Mucosa of descending colon (tissue), 3 donors: Measurements from ENCODE around the gene ABCG4. TPM values are rescaled to one million over a fixed set of nuclear protein-coding genes. Genes with fewer than 3 reads are reported as not detected.
"Not testable (repeated sequence)": the region's sequence is repeated elsewhere in the genome, so short reads cannot be mapped to it uniquely, and the experiment has no call there.

Experiments used
- ATAC-seq: fragments of 200-7000 bp; cut with Tn5 transposase; one replicate; pipeline ENCODE4 v1.9.1; 2020; ENCODE audit warnings: mild to moderate bottlenecking, moderate library complexity
- DNase-seq, 3 donors: peaks; one replicate each; pipeline ENCODE4 v3.0.0-alpha.2; 2020
- H3K36me3 ChIP-seq: fragments of 200-600 bp; one replicate; pipeline ENCODE4 v1.8.0; 2021; ENCODE audit warnings: low read depth, mild to moderate bottlenecking
- H3K4me1 ChIP-seq: fragments of 200-600 bp; one replicate; pipeline ENCODE4 v1.8.0; 2021; ENCODE audit warnings: low read depth, mild to moderate bottlenecking
- H3K4me3 ChIP-seq: fragments of 200-600 bp; one replicate; pipeline ENCODE4 v1.8.0; 2021; ENCODE audit warnings: mild to moderate bottlenecking
- H3K9me3 ChIP-seq: fragments of 200-600 bp; one replicate; pipeline ENCODE4 v1.8.0; 2021; ENCODE audit warnings: mild to moderate bottlenecking
- CTCF ChIP-seq: fragments of 200-600 bp; IDR thresholded peaks from one replicate; pipeline ENCODE4 v1.8.0; 2022; ENCODE audit warnings: antibody characterized with exemption, mild to moderate bottlenecking
- intact Hi-C, 2 donors: fragments of 100-400 bp; cut with DNase I in 1 of 2; cut with micrococcal nuclease in 1 of 2; formaldehyde crosslinking; loops; one replicate each; pipeline versions ENCODE4 v1.11.0 to v1.11.1; 2022; cut with DNase I, micrococcal nuclease
- long read RNA-seq, 2 donors: library from polyadenylated mRNA; unstranded; transcript quantifications; one replicate each; pipeline ENCODE4 v2.0.0, GENCODE V29; 2019 to 2021
- total RNA-seq, 3 donors: library from RNA; stranded (reverse); fragmentation: NEBNext Ultra II Directional in 2 of 3; extraction: Animal tissue kit (Norgen Biotek cat#: 25700) in 2 of 3; gene quantifications; one replicate each; pipeline versions ENCODE4 v1.2.1 to v1.2.4, GENCODE V29; 2021 to 2023
- donor health status: DM: no; HTN: no; CAD: no; lungs with moderate emphysema.
- donor health status: DM: no; HTN: no; CAD: no.
- donor health status: DM: no; HTN: yes; CAD: no.

Gene ABCG4
- under 1 TPM in 2 of 3 donors, not detected in 1; 0.07 to 0.85 TPM for total RNA-seq
- long read RNA-seq, donor 1, partial matches to known transcripts: 1 of 2 reads
- long read RNA-seq, donor 1, other reads (novel, unspliced or antisense): 1 of 2 reads
- long read RNA-seq, donor 2: 0 reads

- intact Hi-C loops: no loop called here
- Histone ChIP-seq H3K4me1 (peaks cover 12% of the 10 kb centered on the region), H3K36me3 (no peaks in the 10 kb centered on the region), H3K4me3 (no peak within 1 kb of the TSS), H3K9me3 (no peaks in the 10 kb centered on the region)
- DNase-seq (peak in 2 of 3 donors; percentile 19 to 39), ATAC-seq (peak; percentile 54)
- TF ChIP-seq CTCF: no peak
Observed at GRCh38 chr11:119149018-119149785, at the start of gene ABCG4. Gene ABCG4 (plus strand): TSS chr11:119149052. CDS start chr11:119149966, 914 bp downstream.

- H3K36me3 ChIP-seq: no peaks in the 10 kb centered on the region
- peaks cover 22% of the 10 kb centered on the region for H3K4me1 ChIP-seq
- H3K4me3 ChIP-seq: no peak overlapping the region
- DNase-seq (no peak), ATAC-seq (no peak)
- H3K9me3 ChIP-seq: no peaks in the 10 kb centered on the region
- intact Hi-C loops: no loop called here
- no peak for TF ChIP-seq CTCF
Observed at GRCh38 chr11:119099711-119100110, 49.1 kb upstream of the ABCG4 start.

- no peak for TF ChIP-seq CTCF
- Histone ChIP-seq H3K4me3 (no peak overlapping the region), H3K4me1 (peaks cover 22% of the 10 kb centered on the region), H3K36me3 (no peaks in the 10 kb centered on the region), H3K9me3 (no peaks in the 10 kb centered on the region)
- ATAC-seq: no peak
- DNase-seq: peak in 1 of 3 donors; percentile 20
- intact Hi-C loops: no loop called here
Observed at GRCh38 chr11:119100246-119100970, 48.4 kb upstream of the ABCG4 start.

- no peak for TF ChIP-seq CTCF
- Histone ChIP-seq H3K4me3 (peak overlapping the region; percentile 78), H3K4me1 (peaks cover 22% of the 10 kb centered on the region), H3K9me3 (no peaks in the 10 kb centered on the region), H3K36me3 (no peaks in the 10 kb centered on the region)
- intact Hi-C loops: no loop called here
- DNase-seq: peak in 1 of 3 donors; percentile 78
- peak; percentile 23 for ATAC-seq
Observed at GRCh38 chr11:119100994-119101758, 47.7 kb upstream of the ABCG4 start.

GRCh38 chr11:119101759-119102423 is 47.0 kb upstream of the ABCG4 start, which contains the start of gene DPAGT1:
Gene DPAGT1 (minus strand): TSS chr11:119101853. CDS start chr11:119101655, 198 bp downstream.
- ATAC-seq (peak; percentile 90), DNase-seq (peak; percentile 88 to 94 (median 90))
- Histone ChIP-seq H3K4me3 (peak within 1 kb of the TSS; percentile 78), H3K4me1 (peaks cover 22% of the 10 kb centered on the region), H3K9me3 (no peaks in the 10 kb centered on the region), H3K36me3 (no peaks in the 10 kb centered on the region)
- no peak for TF ChIP-seq CTCF
- intact Hi-C loops: no loop called here

- H3K9me3 ChIP-seq, H3K4me3 ChIP-seq, H3K36me3 ChIP-seq, intact Hi-C loops, ATAC-seq: not testable (repeated sequence)
- peak in 1 of 3 donors; percentile 36 for DNase-seq
- peaks cover 24% of the 10 kb centered on the region for H3K4me1 ChIP-seq
Observed at GRCh38 chr11:119103161-119103664, 45.6 kb upstream of the ABCG4 start.
